SJSA1 (cell line): ENCODE data around the gene OLAH. TPM values are rescaled to one million over a fixed set of nuclear protein-coding genes. Genes with fewer than 3 reads are reported as not detected.
A peak's percentile ranks its signal among the peaks of the same experiment; 100 is the strongest.

ENCODE experiments used
- DNase-seq, 2 experiments: peaks; one replicate each; pipeline ENCODE4 v3.0.0-alpha.2; 2015 to 2020; ENCODE audit warnings: low spot score in 2 of 2, low read depth in 1 of 2
- H3K27ac ChIP-seq: fragments of 250-450 bp; sonication (Bioruptor Pico); 2 replicates; pipeline ENCODE4 v1.5.1; 2020; ENCODE audit warnings: mild to moderate bottlenecking, moderate library complexity
- H3K27me3 ChIP-seq: fragments of 250-450 bp; sonication (Bioruptor Pico); replicated peaks from 2 replicates; pipeline ENCODE4 v1.5.1; 2020; ENCODE audit warnings: mild to moderate bottlenecking, moderate library complexity
- H3K36me3 ChIP-seq: fragments of 250-450 bp; sonication (Bioruptor Pico); 2 replicates; pipeline ENCODE4 v1.5.1; 2020; ENCODE audit warnings: mild to moderate bottlenecking
- H3K4me1 ChIP-seq: fragments of 250-450 bp; sonication (Bioruptor Pico); replicated peaks from 2 replicates; pipeline ENCODE4 v1.6.1; 2021; ENCODE audit warnings: mild to moderate bottlenecking
- H3K4me3 ChIP-seq: fragments of 250-450 bp; sonication (Bioruptor Pico); 2 replicates; pipeline ENCODE4 v1.5.1; 2020; ENCODE audit warnings: mild to moderate bottlenecking
- H3K9me3 ChIP-seq: fragments of 250-450 bp; sonication (Bioruptor Pico); replicated peaks from 2 replicates; pipeline ENCODE4 v1.5.1; 2020; ENCODE audit warnings: mild to moderate bottlenecking
- total RNA-seq: library from RNA; depleted of rRNA; stranded (reverse); fragments of >200 nt; shearing (Covaris generic); gene quantifications from 2 replicates; pipeline ENCODE4 v1.2.3, GENCODE V29; 2014

The OLAH gene
- total RNA-seq, 1 experiment from 2014 or later = 1.4 TPM

GRCh38 chr10:15046626-15047025, 2.9 kb downstream of the OLAH start:
- H3K27ac ChIP-seq = peak overlapping the region; percentile 61
- H3K4me1 ChIP-seq = peaks cover 37% of the 10 kb centered on the region
- H3K4me3 ChIP-seq = no peak overlapping the region
- peak; percentile 75 to 92 for DNase-seq
- no peaks in the 10 kb centered on the region for H3K27me3 ChIP-seq
- H3K9me3 ChIP-seq = 0 out of 2 replicates have a peak, but pooled peaks cover 2% of the 10 kb centered on the region
- no peaks in the 10 kb centered on the region for H3K36me3 ChIP-seq

- no peak for DNase-seq
- Histone ChIP-seq H3K27ac (no peak overlapping the region), H3K9me3 (no peaks in the 10 kb centered on the region), H3K27me3 (no peaks in the 10 kb centered on the region), H3K36me3 (no peaks in the 10 kb centered on the region), H3K4me3 (no peak overlapping the region), H3K4me1 (peaks cover 40% of the 10 kb centered on the region)
These were observed 5.8 kb downstream of the OLAH start for GRCh38 chr10:15049533-15049932.

GRCh38 chr10:15052121-15052520, 8.4 kb downstream of the OLAH start:
- Histone ChIP-seq H3K36me3 (no peaks in the 10 kb centered on the region), H3K27me3 (no peaks in the 10 kb centered on the region), H3K9me3 (no peaks in the 10 kb centered on the region), H3K4me3 (no peak overlapping the region), H3K27ac (no peak overlapping the region), H3K4me1 (peaks cover 15% of the 10 kb centered on the region)
- peak in 1 of 2 experiments; percentile 64 for DNase-seq

- no peaks in the 10 kb centered on the region for H3K9me3 ChIP-seq
- H3K27me3 ChIP-seq = no peaks in the 10 kb centered on the region
- no peaks in the 10 kb centered on the region for H3K36me3 ChIP-seq
- peaks cover 12% of the 10 kb centered on the region for H3K4me1 ChIP-seq
- no peak overlapping the region for H3K4me3 ChIP-seq
- H3K27ac ChIP-seq = no peak overlapping the region
- no peak for DNase-seq
These were observed 9.3 kb downstream of the OLAH start for GRCh38 chr10:15053061-15053460.

- H3K9me3 ChIP-seq = no peaks in the 10 kb centered on the region
- H3K36me3 ChIP-seq = no peaks in the 10 kb centered on the region
- no peak overlapping the region for H3K4me3 ChIP-seq
- 0 out of 2 replicates have a peak, but pooled peaks cover 3% of the 10 kb centered on the region for H3K4me1 ChIP-seq
- DNase-seq = no peak
- no peak overlapping the region for H3K27ac ChIP-seq
- H3K27me3 ChIP-seq = no peaks in the 10 kb centered on the region
These were observed 14.9 kb downstream of the OLAH start for GRCh38 chr10:15058689-15059088.

- H3K36me3 ChIP-seq = no peaks in the 10 kb centered on the region
- DNase-seq = no peak
- no peaks in the 10 kb centered on the region for H3K9me3 ChIP-seq
- H3K4me1 ChIP-seq = 0 out of 2 replicates have a peak, but pooled peaks cover 3% of the 10 kb centered on the region
- no peak overlapping the region for H3K27ac ChIP-seq
- H3K27me3 ChIP-seq = no peaks in the 10 kb centered on the region
- H3K4me3 ChIP-seq = no peak overlapping the region
These were observed 16.2 kb downstream of the OLAH start for GRCh38 chr10:15059914-15060313.

GRCh38 chr10:15060638-15061037, 16.9 kb downstream of the OLAH start:
- Histone ChIP-seq H3K9me3 (no peaks in the 10 kb centered on the region; the same call in 1 of the 2 replicates), H3K27ac (no peak overlapping the region), H3K27me3 (no peaks in the 10 kb centered on the region), H3K4me1 (0 out of 2 replicates have a peak, but pooled peaks cover 3% of the 10 kb centered on the region), H3K4me3 (no peak overlapping the region), H3K36me3 (no peaks in the 10 kb centered on the region)
- DNase-seq = no peak

- H3K27me3 ChIP-seq = no peaks in the 10 kb centered on the region
- H3K9me3 ChIP-seq = peaks cover 6% of the 10 kb centered on the region; the same call in 1 of the 2 replicates
- no peak overlapping the region for H3K27ac ChIP-seq
- H3K4me3 ChIP-seq = no peak overlapping the region
- no peaks in the 10 kb centered on the region for H3K36me3 ChIP-seq
- no peak for DNase-seq
- no peaks in the 10 kb centered on the region for H3K4me1 ChIP-seq
These were observed 23.4 kb downstream of the OLAH start for GRCh38 chr10:15067154-15067553.

- H3K4me3 ChIP-seq = no peak overlapping the region
- H3K9me3 ChIP-seq = peaks cover 6% of the 10 kb centered on the region; the same call in 1 of the 2 replicates
- H3K36me3 ChIP-seq = no peaks in the 10 kb centered on the region
- no peak for DNase-seq
- no peaks in the 10 kb centered on the region for H3K27me3 ChIP-seq
- H3K27ac ChIP-seq = no peak overlapping the region
- H3K4me1 ChIP-seq = no peaks in the 10 kb centered on the region
These were observed 25.1 kb downstream of the OLAH start for GRCh38 chr10:15068802-15069201.

- Histone ChIP-seq H3K27ac (no peak overlapping the region), H3K36me3 (no peaks in the 10 kb centered on the region), H3K9me3 (peaks cover 6% of the 10 kb centered on the region; the same call in 1 of the 2 replicates), H3K4me3 (no peak overlapping the region), H3K4me1 (no peaks in the 10 kb centered on the region), H3K27me3 (no peaks in the 10 kb centered on the region)
- DNase-seq = no peak
These were observed 25.5 kb downstream of the OLAH start for GRCh38 chr10:15069230-15069629.

- DNase-seq = no peak
These were observed 28.6 kb downstream of the OLAH start for GRCh38 chr10:15072358-15072757.

GRCh38 chr10:15075421-15075820, 31.7 kb downstream of the OLAH start:
- Histone ChIP-seq H3K27me3 (no peaks in the 10 kb centered on the region), H3K36me3 (no peaks in the 10 kb centered on the region), H3K9me3 (0 out of 2 replicates have a peak, but pooled peaks cover 3% of the 10 kb centered on the region), H3K27ac (no peak overlapping the region), H3K4me1 (no peaks in the 10 kb centered on the region), H3K4me3 (no peak overlapping the region)
- DNase-seq = no peak

More at GRCh38 chr10:15072358-15072757, 28.6 kb downstream of the OLAH start:
- Histone ChIP-seq H3K4me1 (no peaks in the 10 kb centered on the region), H3K4me3 (no peak overlapping the region), H3K36me3 (no peaks in the 10 kb centered on the region), H3K9me3 (0 out of 2 replicates have a peak, but pooled peaks cover 3% of the 10 kb centered on the region), H3K27ac (no peak overlapping the region), H3K27me3 (no peaks in the 10 kb centered on the region)

- DNase-seq = no peak
- Histone ChIP-seq H3K27me3 (no peaks in the 10 kb centered on the region), H3K27ac (peak overlapping the region; percentile 66), H3K9me3 (no peaks in the 10 kb centered on the region), H3K36me3 (no peaks in the 10 kb centered on the region), H3K4me3 (peak overlapping the region; percentile 36), H3K4me1 (peaks cover 19% of the 10 kb centered on the region)
These were observed 40.1 kb downstream of the OLAH start for GRCh38 chr10:15083674-15084501.

GRCh38 chr10:15084502-15084922, 40.8 kb downstream of the OLAH start:
- H3K27me3 ChIP-seq = no peaks in the 10 kb centered on the region
- peak overlapping the region; percentile 36 for H3K4me3 ChIP-seq
- H3K9me3 ChIP-seq = no peaks in the 10 kb centered on the region
- peak; percentile 92 to 93 for DNase-seq
- H3K4me1 ChIP-seq = peaks cover 19% of the 10 kb centered on the region
- no peaks in the 10 kb centered on the region for H3K36me3 ChIP-seq
- peak overlapping the region; percentile 66 for H3K27ac ChIP-seq
